Measurements from ENCODE around the gene TRAF1.

DNA sequence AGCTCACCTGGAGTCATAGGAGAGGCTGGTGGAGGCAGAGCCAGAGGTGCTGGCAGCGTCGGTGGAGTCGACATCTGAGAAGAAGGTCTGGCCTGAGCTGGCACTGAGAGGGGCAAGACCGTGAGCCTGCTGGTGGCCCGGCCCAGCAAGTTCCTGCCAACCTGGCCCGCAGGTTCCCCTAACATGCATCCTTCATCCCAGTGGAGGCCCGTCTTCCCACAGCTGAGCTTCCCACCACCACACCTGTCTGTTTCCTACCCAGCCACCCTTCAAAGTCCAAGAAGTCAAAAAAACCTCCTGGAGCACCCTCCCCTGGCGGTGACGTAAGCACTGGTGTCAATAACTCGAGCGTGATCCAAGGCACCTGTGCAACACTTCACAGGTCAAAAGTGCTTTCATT, 66.5 kb downstream of the TRAF1 start:
- TF ChIP-seq CTCF (IDR thresholded peaks at IDR 0.05; ENCODE audit: low read length) (no peak), EZH2 (IDR thresholded peaks at IDR 0.05; ENCODE audit: borderline replicate concordance, low read length) (no peak)

Measured in OCI-LY1 (cell line).